ENCODE results near the gene RETN. TPM values are rescaled to one million over a fixed set of nuclear protein-coding genes. Genes with fewer than 3 reads are reported as not detected.

RETN gene
- total RNA-seq, 1 experiment from 2014 or later: not detected

- H3K4me3 ChIP-seq (ENCODE audit: low read depth, low read length, poor library complexity, severe bottlenecking): no peak overlapping the region
- DNase-seq (ENCODE audit: low spot score): no peak
- H3K36me3 ChIP-seq (ENCODE audit: insufficient read depth, low read length, poor library complexity, severe bottlenecking): no peaks in the 10 kb centered on the region
- no TSS peak for BruUV-seq (replicated peaks)
- TF ChIP-seq CTCF (conservative IDR thresholded peaks at IDR 0.05; ENCODE audit: low read depth, low read length): no peak
- TF ChIP-seq EZH2 (IDR thresholded peaks at IDR 0.05; ENCODE audit: borderline replicate concordance, low read depth, low read length, poor library complexity, severe bottlenecking): no peak
- ChIA-PET POLR2A (ENCODE audit: low non-redundant PET) (no interaction called here), CTCF (no interaction called here)
- no peak overlapping the region for H3K27ac ChIP-seq (ENCODE audit: low read depth, low read length, poor library complexity, severe bottlenecking)
- intact Hi-C loops (cut with micrococcal nuclease; ENCODE audit: unreplicated experiment): no loop called here
- H3K27me3 ChIP-seq (replicated peaks; ENCODE audit: insufficient read depth, low read depth, low read length, poor library complexity): no peaks in the 10 kb centered on the region
- H3K9me3 ChIP-seq (ENCODE audit: low read depth, low read length, poor library complexity, severe bottlenecking): no peaks in the 10 kb centered on the region
- no peaks in the 10 kb centered on the region for H3K4me1 ChIP-seq (ENCODE audit: insufficient read depth, low read length, poor library complexity, severe bottlenecking)
These were observed 41.8 kb downstream of the RETN start for GRCh38 chr19:7710616-7711015.

DNA sequence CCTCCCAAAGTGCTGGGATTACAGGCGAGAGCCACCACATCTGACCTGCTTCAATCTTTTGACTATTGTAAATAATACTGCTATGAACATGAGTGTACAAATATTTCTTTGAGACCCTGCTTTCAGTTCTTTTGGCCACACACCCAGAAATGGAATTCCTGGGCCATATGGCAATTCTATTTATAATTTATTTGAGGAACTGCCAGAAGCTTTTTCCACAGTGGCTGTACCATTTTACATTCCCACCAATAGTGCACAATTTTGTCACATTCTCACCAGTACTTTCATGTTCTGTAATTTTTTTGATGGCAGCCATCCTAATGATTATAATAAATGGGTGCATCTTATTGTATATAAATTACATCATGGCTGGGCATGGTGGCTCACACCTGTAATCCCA lies 46.8 kb downstream of the RETN start:
- Histone ChIP-seq H3K9me3 (ENCODE audit: low read depth, low read length, poor library complexity, severe bottlenecking) (no peaks in the 10 kb centered on the region), H3K27ac (ENCODE audit: low read depth, low read length, poor library complexity, severe bottlenecking) (no peak overlapping the region), H3K36me3 (ENCODE audit: insufficient read depth, low read length, poor library complexity, severe bottlenecking) (no peaks in the 10 kb centered on the region), H3K4me3 (ENCODE audit: low read depth, low read length, poor library complexity, severe bottlenecking) (no peak overlapping the region), H3K27me3 (replicated peaks; ENCODE audit: insufficient read depth, low read depth, low read length, poor library complexity) (no peaks in the 10 kb centered on the region), H3K4me1 (ENCODE audit: insufficient read depth, low read length, poor library complexity, severe bottlenecking) (no peaks in the 10 kb centered on the region)
- DNase-seq (ENCODE audit: low spot score): no peak
- no TSS peak for BruUV-seq (replicated peaks)
- ChIA-PET CTCF (no interaction called here), POLR2A (ENCODE audit: low non-redundant PET) (no interaction called here)
- TF ChIP-seq CTCF (conservative IDR thresholded peaks at IDR 0.05; ENCODE audit: low read depth, low read length): no peak
- no peak for TF ChIP-seq EZH2 (IDR thresholded peaks at IDR 0.05; ENCODE audit: borderline replicate concordance, low read depth, low read length, poor library complexity, severe bottlenecking)
- intact Hi-C loops (cut with micrococcal nuclease; ENCODE audit: unreplicated experiment): no loop called here

DNA sequence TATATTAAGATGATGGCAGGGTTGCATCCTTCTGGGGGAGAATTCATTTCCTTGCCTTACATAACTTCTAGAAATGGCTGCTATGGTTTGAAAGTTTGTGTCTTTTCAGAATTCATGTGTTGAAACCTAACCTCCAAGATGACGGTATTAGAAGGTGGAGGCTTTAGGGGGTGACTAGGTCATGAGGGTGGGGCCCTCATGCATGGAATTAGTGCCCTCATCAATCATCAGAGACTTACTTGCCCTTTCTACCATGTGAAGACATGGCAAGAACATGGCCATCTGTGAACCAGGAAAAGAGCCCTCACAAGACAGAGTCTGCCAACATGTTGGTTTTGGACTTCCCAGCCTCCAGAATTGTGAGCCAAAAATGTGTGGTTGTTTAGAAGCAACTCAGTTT lies 47.9 kb downstream of the RETN start:
- ChIA-PET CTCF (no interaction called here), POLR2A (ENCODE audit: low non-redundant PET) (no interaction called here)
- H3K27ac ChIP-seq (ENCODE audit: low read depth, low read length, poor library complexity, severe bottlenecking): no peak overlapping the region
- H3K9me3 ChIP-seq (ENCODE audit: low read depth, low read length, poor library complexity, severe bottlenecking): no peaks in the 10 kb centered on the region
- BruUV-seq (replicated peaks): no TSS peak
- H3K27me3 ChIP-seq (replicated peaks; ENCODE audit: insufficient read depth, low read depth, low read length, poor library complexity): no peaks in the 10 kb centered on the region
- no peak overlapping the region for H3K4me3 ChIP-seq (ENCODE audit: low read depth, low read length, poor library complexity, severe bottlenecking)
- H3K4me1 ChIP-seq (ENCODE audit: insufficient read depth, low read length, poor library complexity, severe bottlenecking): no peaks in the 10 kb centered on the region
- TF ChIP-seq EZH2 (IDR thresholded peaks at IDR 0.05; ENCODE audit: borderline replicate concordance, low read depth, low read length, poor library complexity, severe bottlenecking) (no peak), CTCF (conservative IDR thresholded peaks at IDR 0.05; ENCODE audit: low read depth, low read length) (no peak)
- no peak for DNase-seq (ENCODE audit: low spot score)
- H3K36me3 ChIP-seq (ENCODE audit: insufficient read depth, low read length, poor library complexity, severe bottlenecking): no peaks in the 10 kb centered on the region
- intact Hi-C loops (cut with micrococcal nuclease; ENCODE audit: unreplicated experiment): no loop called here

Data from A673 (cell line).